Measurements from ENCODE around the gene SLC15A3.

Gene SLC15A3

DNA sequence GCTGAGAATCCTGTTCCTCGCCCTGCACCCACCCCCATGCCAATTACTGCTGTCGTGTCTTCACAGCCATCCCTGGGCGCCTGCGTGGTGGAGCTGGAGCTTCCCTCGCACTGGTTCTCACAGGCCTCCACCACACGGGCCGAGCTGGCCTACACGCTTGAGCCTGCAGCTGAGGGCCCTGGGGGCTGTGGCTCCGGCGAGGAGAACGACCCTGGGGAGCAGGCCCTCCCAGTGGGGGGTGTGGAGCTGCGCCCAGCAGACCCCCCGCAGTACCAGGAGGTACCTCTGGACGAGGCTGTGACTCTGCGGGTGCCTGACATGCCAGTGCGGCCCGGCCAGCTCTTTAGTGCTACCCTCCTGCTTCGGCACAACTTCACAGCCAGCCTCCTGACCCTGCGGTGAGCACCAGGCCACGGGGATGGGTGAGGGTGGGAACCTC lies 23.4 kb downstream of the SLC15A3 start:
- peaks cover 12% of the 10 kb centered on the region for H3K4me1 ChIP-seq (ENCODE audit: insufficient read depth, low read length)
- H3K36me3 ChIP-seq (ENCODE audit: insufficient read depth, low read length): peaks cover 63% of the 10 kb centered on the region
- no peak overlapping the region for H3K4me3 ChIP-seq (ENCODE audit: low read length)
- no peak overlapping the region for H3K27ac ChIP-seq (ENCODE audit: low read depth, low read length)
- peaks cover 4% of the 10 kb centered on the region; the same call in 1 of the 2 replicates for H3K27me3 ChIP-seq (ENCODE audit: insufficient read depth, low read length)
- WGBS: 95% methylated on average over 20 of the region's 20 CpGs
- H3K9ac ChIP-seq (ENCODE audit: low read depth, low read length): no peak overlapping the region
- H3K9me3 ChIP-seq (ENCODE audit: insufficient read depth, low read depth, low read length): no peaks in the 10 kb centered on the region

DNA sequence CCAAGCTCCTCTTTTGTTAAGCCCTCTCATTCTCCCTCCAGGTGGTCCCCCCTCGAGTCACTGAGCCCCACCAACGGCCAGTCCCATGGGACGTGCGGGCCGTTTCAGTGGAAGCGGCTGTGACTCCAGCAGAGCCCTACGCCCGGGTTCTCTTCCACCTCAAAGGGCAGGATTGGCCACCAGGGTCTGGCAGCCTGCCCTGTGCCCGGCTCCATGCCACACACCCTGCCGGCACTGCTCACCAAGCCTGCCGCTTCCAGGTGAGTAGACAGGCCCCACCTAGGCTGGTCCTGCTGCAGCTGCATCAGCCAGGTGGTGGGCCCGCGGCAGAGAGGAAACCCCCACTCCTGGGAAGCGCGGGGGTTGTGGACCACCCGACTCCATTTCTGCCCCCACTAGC lies 24.4 kb downstream of the SLC15A3 start:
- Histone ChIP-seq H3K27ac (ENCODE audit: low read depth, low read length) (no peak overlapping the region), H3K27me3 (ENCODE audit: insufficient read depth, low read length) (peaks cover 4% of the 10 kb centered on the region; the same call in 1 of the 2 replicates), H3K4me3 (ENCODE audit: low read length) (no peak overlapping the region), H3K36me3 (ENCODE audit: insufficient read depth, low read length) (peaks cover 61% of the 10 kb centered on the region), H3K4me1 (ENCODE audit: insufficient read depth, low read length) (peaks cover 10% of the 10 kb centered on the region), H3K9ac (ENCODE audit: low read depth, low read length) (no peak overlapping the region), H3K9me3 (ENCODE audit: insufficient read depth, low read depth, low read length) (no peaks in the 10 kb centered on the region)
- 92% methylated on average over 16 of the region's 16 CpGs for WGBS

DNA sequence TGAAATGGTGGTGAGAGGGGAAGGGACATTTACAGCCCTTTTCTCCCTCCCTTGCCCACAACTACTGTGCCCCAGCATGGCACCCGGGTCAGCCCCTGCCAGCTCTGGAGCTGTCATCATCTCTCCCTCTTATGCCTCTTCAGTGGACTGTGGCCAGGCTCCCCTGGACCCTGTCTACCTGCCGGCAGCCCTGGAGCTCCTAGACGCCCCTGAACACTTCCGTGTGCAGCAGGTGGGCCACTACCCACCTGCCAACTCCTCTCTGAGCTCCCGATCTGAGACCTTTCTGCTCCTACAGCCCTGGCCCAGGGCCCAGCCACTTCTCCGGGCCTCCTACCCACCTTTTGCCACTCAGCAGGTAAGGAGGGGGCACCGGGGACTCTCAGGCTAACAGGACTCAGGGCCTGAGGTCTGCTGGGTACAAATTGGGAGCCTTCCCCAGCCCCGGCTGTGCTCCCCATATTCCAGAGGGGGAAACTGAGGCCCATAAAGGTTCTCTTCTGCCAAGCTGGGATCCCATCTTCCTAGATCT lies 24.8 kb downstream of the SLC15A3 start:
- H3K9ac ChIP-seq (ENCODE audit: low read depth, low read length): no peak overlapping the region
- H3K9me3 ChIP-seq (ENCODE audit: insufficient read depth, low read depth, low read length): no peaks in the 10 kb centered on the region
- H3K27ac ChIP-seq (ENCODE audit: low read depth, low read length): no peak overlapping the region
- H3K4me3 ChIP-seq (ENCODE audit: low read length): no peak overlapping the region
- WGBS: 92% methylated on average over 8 of the region's 8 CpGs
- peaks cover 6% of the 10 kb centered on the region for H3K4me1 ChIP-seq (ENCODE audit: insufficient read depth, low read length)
- H3K27me3 ChIP-seq (ENCODE audit: insufficient read depth, low read length): peaks cover 4% of the 10 kb centered on the region; the same call in 1 of the 2 replicates
- H3K36me3 ChIP-seq (ENCODE audit: insufficient read depth, low read length): peaks cover 59% of the 10 kb centered on the region

DNA sequence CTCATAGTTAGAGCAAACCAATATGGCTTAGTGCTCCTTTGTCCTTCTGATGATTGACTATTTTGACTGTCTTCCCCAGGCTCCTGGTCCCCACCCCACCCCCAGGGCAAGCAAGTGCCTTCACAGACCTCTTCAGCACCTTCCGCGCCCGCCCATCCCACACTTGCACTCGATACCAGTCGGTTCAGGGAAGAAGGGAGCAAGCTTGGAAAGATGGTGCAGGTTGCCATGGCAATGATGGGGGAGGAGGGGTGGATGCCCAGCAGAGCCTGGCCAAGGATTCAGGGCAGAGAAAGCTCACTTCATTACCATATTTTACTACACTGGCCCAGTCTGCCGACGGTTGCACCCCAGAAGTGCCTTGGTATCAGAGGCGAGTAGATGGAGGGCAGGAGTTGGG lies 25.5 kb downstream of the SLC15A3 start:
- Histone ChIP-seq H3K36me3 (ENCODE audit: insufficient read depth, low read length) (peaks cover 56% of the 10 kb centered on the region), H3K27ac (ENCODE audit: low read depth, low read length) (no peak overlapping the region), H3K4me1 (ENCODE audit: insufficient read depth, low read length) (peaks cover 6% of the 10 kb centered on the region), H3K9ac (ENCODE audit: low read depth, low read length) (no peak overlapping the region), H3K4me3 (ENCODE audit: low read length) (0 out of 2 replicates have a peak overlapping the region, but pooled peaks have one; percentile 86), H3K27me3 (ENCODE audit: insufficient read depth, low read length) (peaks cover 4% of the 10 kb centered on the region; the same call in 1 of the 2 replicates), H3K9me3 (ENCODE audit: insufficient read depth, low read depth, low read length) (no peaks in the 10 kb centered on the region)
- 91% methylated on average over 8 of the region's 8 CpGs for WGBS

DNA sequence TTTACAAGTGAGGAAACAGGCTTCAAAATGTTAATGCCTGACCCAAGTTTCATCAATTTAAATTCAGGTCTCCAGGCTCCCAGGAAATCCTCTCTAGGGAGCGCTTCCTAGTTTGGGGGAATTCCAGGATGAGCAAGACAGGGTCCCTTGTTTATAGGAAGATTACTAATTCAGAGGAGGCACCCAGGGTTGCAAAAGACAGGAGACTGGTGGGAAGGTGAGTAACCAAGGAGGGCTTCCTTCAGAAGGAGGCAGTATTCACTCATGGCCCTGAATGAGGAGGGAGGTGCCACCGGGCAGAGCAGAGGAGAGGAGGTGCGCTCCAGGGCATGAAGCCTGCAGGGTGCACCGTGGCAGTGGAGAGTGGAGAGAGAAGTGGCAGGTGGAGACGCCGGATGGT lies 26.1 kb downstream of the SLC15A3 start:
- H3K4me1 ChIP-seq (ENCODE audit: insufficient read depth, low read length): peaks cover 6% of the 10 kb centered on the region
- H3K27me3 ChIP-seq (ENCODE audit: insufficient read depth, low read length): peaks cover 4% of the 10 kb centered on the region; the same call in 1 of the 2 replicates
- no peak overlapping the region for H3K27ac ChIP-seq (ENCODE audit: low read depth, low read length)
- peaks cover 55% of the 10 kb centered on the region for H3K36me3 ChIP-seq (ENCODE audit: insufficient read depth, low read length)
- 63% methylated on average over 6 of the region's 6 CpGs for WGBS
- H3K9me3 ChIP-seq (ENCODE audit: insufficient read depth, low read depth, low read length): no peaks in the 10 kb centered on the region
- peak overlapping the region; percentile 86 for H3K4me3 ChIP-seq (ENCODE audit: low read length)
- no peak overlapping the region for H3K9ac ChIP-seq (ENCODE audit: low read depth, low read length)

DNA sequence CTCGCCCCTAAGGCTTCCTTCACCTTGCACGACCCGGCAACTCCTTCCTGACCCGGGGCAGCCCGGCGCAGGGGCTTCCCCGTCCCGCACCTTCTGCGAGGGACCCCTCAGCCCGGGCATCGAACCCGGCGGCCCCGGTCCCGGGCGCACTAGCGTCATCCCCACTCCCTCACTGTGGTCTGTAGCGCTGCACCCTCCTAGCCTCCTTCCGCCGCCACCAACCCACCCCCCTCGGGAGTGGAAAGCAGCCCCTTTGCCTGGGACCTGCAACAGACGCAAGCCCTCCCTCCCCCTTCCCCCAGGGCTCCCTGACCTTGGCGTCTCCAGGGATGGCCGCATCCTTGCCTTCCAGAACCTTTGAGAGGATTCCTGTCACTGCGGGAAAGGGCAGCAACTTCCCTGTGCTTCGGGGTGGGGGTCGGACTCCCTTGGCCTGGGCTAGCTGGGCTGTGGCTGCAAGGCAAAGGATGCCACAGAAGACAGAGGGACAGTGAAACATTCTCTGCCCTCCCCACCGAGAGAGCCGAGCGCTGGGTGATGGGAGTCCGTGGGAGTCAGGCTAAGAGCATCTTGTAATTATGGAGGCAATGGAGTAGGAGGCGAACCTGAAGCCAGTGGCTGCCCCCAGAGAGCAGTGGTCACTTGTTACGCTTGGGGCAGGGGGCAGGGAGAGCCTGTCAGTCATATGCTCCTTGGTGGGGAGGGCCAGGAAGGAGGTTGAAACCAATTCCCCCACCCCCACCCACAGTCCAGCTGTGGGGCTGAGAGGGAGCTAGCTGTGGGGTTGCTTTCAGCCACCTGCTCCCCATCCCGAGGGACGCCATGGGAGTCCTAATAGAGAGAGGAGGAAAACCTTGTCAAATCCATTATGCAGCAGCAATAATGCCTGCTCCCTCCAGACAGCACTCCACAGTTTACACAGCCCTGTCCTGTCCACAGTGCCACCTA lies 26.8 kb downstream of the SLC15A3 start:
- Histone ChIP-seq H3K4me1 (ENCODE audit: insufficient read depth, low read length) (peaks cover 6% of the 10 kb centered on the region), H3K27me3 (ENCODE audit: insufficient read depth, low read length) (peaks cover 4% of the 10 kb centered on the region; the same call in 1 of the 2 replicates), H3K36me3 (ENCODE audit: insufficient read depth, low read length) (peaks cover 55% of the 10 kb centered on the region), H3K27ac (ENCODE audit: low read depth, low read length) (no peak overlapping the region), H3K4me3 (ENCODE audit: low read length) (peak overlapping the region; percentile 86), H3K9ac (ENCODE audit: low read depth, low read length) (peak overlapping the region; percentile 82), H3K9me3 (ENCODE audit: insufficient read depth, low read depth, low read length) (no peaks in the 10 kb centered on the region)
- 1% methylated on average over 33 of the region's 35 CpGs for WGBS

DNA sequence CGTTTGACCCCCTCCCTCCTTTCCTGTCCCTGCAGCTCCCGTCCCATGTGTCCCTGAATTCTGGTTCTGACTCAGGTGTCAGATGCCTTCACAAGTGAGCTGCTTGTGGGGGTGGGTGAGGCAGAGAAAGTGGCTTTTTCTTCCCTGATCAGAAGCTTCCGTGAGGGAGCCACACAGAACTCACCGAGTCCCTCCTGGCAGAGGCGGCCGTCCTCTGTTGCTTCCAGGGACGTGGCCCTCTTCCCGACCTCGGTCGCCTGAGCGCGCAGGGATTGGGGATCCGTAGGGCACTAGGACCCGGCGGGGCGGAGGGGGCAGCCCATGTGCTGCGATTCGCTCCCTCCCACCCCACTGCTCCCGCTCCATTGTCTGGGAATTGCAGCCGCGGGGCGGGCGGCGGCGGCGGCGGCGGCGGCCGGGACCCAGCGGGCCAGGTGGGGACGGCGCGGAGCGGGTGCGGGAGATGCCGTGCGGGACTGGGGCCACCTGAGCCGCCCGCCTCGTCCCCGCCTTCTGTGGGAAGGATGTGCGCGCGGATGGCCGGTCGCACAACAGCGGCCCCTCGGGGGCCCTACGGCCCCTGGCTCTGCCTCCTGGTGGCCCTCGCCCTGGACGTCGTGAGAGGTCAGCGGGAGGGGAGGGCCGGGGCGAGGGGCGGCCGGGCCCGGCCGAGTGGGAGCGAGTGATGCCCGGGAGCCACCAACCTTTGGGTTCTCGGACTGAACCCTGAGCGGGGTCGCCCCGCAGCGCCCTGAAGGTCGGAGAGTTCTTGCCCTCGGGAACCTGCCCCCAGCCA lies 27.7 kb downstream of the SLC15A3 start, which contains the start of gene TMEM132A:
TMEM132A (plus strand) TSS at position 351 of the 796 bp plus-strand sequence; CDS start at position 525, 174 bp downstream.
- peak within 1 kb of the TSS; percentile 86 for H3K4me3 ChIP-seq (ENCODE audit: low read length)
- WGBS: 1% methylated on average over 69 of the region's 69 CpGs
- H3K9me3 ChIP-seq (ENCODE audit: insufficient read depth, low read depth, low read length): no peaks in the 10 kb centered on the region
- no peak within 1 kb of the TSS for H3K27ac ChIP-seq (ENCODE audit: low read depth, low read length)
- peaks cover 6% of the 10 kb centered on the region for H3K4me1 ChIP-seq (ENCODE audit: insufficient read depth, low read length)
- H3K36me3 ChIP-seq (ENCODE audit: insufficient read depth, low read length): peaks cover 55% of the 10 kb centered on the region
- H3K9ac ChIP-seq (ENCODE audit: low read depth, low read length): peak within 1 kb of the TSS; percentile 82
- peaks cover 4% of the 10 kb centered on the region; the same call in 1 of the 2 replicates for H3K27me3 ChIP-seq (ENCODE audit: insufficient read depth, low read length)

DNA sequence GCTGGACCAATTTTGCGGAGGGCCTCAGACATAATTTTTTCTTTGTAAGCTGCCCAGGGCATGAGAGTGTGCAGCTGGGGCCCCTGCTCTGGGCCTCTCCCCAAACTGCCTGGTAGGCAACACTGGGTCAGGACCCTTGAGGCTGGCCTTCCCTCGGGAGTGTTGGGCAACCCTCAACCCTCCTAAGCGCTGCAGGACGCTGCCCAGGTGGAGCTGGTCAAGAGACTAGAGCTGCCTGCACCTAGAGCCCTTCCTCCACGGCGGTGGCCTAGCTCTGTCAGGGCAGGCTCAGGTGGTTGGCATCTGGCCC lies 28.2 kb downstream of the SLC15A3 start:
- Histone ChIP-seq H3K4me3 (ENCODE audit: low read length) (peak overlapping the region; percentile 86), H3K4me1 (ENCODE audit: insufficient read depth, low read length) (peaks cover 6% of the 10 kb centered on the region), H3K9me3 (ENCODE audit: insufficient read depth, low read depth, low read length) (no peaks in the 10 kb centered on the region), H3K27ac (ENCODE audit: low read depth, low read length) (no peak overlapping the region), H3K36me3 (ENCODE audit: insufficient read depth, low read length) (peaks cover 50% of the 10 kb centered on the region), H3K9ac (ENCODE audit: low read depth, low read length) (no peak overlapping the region), H3K27me3 (ENCODE audit: insufficient read depth, low read length) (peaks cover 4% of the 10 kb centered on the region; the same call in 1 of the 2 replicates)
- 58% methylated on average over 6 of the region's 6 CpGs for WGBS

DNA sequence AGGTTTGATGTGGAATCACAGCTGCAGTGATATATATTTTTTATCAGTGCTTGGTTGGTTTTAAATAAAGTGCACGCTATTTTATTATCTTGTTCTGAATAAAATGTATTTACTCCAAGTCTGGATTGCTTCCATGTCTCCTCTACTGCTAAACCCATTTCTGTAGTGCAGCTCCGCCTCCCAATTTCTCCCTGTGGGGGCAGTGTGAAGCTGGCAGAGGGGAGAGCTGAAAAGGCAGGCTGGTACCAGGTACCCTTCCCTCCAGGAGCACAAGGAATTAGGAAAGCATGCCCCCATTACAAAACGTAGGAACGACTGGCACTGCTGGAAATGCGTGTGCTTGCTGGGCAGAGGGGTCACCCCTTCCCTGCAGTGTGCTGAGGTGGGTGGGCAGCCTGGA lies 28.6 kb downstream of the SLC15A3 start:
- 86% methylated on average over 4 of the region's 5 CpGs for WGBS
- peaks cover 45% of the 10 kb centered on the region for H3K36me3 ChIP-seq (ENCODE audit: insufficient read depth, low read length)
- no peak overlapping the region for H3K9ac ChIP-seq (ENCODE audit: low read depth, low read length)
- peaks cover 4% of the 10 kb centered on the region; the same call in 1 of the 2 replicates for H3K27me3 ChIP-seq (ENCODE audit: insufficient read depth, low read length)
- peaks cover 6% of the 10 kb centered on the region for H3K4me1 ChIP-seq (ENCODE audit: insufficient read depth, low read length)
- no peaks in the 10 kb centered on the region for H3K9me3 ChIP-seq (ENCODE audit: insufficient read depth, low read depth, low read length)
- no peak overlapping the region for H3K4me3 ChIP-seq (ENCODE audit: low read length)
- no peak overlapping the region for H3K27ac ChIP-seq (ENCODE audit: low read depth, low read length)

DNA sequence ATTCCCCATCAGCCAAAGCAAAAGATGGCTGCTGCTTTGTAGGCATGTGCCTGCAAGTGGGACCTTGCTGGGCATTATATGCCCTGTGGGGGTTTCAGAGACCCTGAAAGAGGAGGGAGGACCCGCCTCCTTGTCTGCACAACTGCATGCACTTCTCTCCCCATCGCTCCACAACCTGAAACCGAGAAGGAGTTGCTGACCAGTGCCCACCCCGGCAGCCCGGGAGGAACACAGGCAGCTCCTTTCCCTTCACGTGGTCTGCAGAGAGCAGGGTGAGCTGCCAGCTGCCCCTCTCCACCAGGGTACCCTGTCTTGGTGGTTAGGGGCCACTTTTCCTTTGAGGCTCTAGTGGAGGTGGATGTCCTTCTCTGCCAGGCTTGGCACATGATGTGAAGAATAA lies 29.1 kb downstream of the SLC15A3 start:
- Histone ChIP-seq H3K4me3 (ENCODE audit: low read length) (no peak overlapping the region), H3K9ac (ENCODE audit: low read depth, low read length) (no peak overlapping the region), H3K36me3 (ENCODE audit: insufficient read depth, low read length) (peaks cover 41% of the 10 kb centered on the region), H3K9me3 (ENCODE audit: insufficient read depth, low read depth, low read length) (no peaks in the 10 kb centered on the region), H3K27ac (ENCODE audit: low read depth, low read length) (no peak overlapping the region), H3K27me3 (ENCODE audit: insufficient read depth, low read length) (peaks cover 4% of the 10 kb centered on the region; the same call in 1 of the 2 replicates), H3K4me1 (ENCODE audit: insufficient read depth, low read length) (peaks cover 6% of the 10 kb centered on the region)
- 92% methylated on average over 6 of the region's 6 CpGs for WGBS

All from HUES64 (cell line).